Suprapubic skin (tissue), 4 donors: ENCODE results near the gene LIN28A. TPM values are rescaled to one million over a fixed set of nuclear protein-coding genes. Genes with fewer than 3 reads are reported as not detected.
"Not testable (repeated sequence)": the region's sequence is repeated elsewhere in the genome, so short reads cannot be mapped to it uniquely, and the experiment has no call there.

Experiments
- DNase-seq, 2 donors: peaks; one replicate each; pipeline ENCODE4 v3.0.0-alpha.2; 2019; ENCODE audit warnings: low spot score in 2 of 2
- H3K27ac ChIP-seq: fragments of 200-600 bp; sonication (generic); one replicate; pipeline ENCODE4 v1.5.1; 2019
- H3K27me3 ChIP-seq: fragments of 200-600 bp; sonication (generic); one replicate; pipeline ENCODE4 v1.5.1; 2019
- H3K36me3 ChIP-seq: fragments of 200-600 bp; sonication (generic); one replicate; pipeline ENCODE4 v1.5.1; 2019
- H3K4me1 ChIP-seq: fragments of 200-600 bp; sonication (generic); one replicate; pipeline ENCODE4 v1.5.1; 2019
- H3K4me3 ChIP-seq: fragments of 200-600 bp; sonication (generic); one replicate; pipeline ENCODE4 v1.5.1; 2019; ENCODE audit warnings: mild to moderate bottlenecking
- H3K9me3 ChIP-seq: fragments of 200-600 bp; sonication (generic); one replicate; pipeline ENCODE4 v1.5.1; 2019
- EP300 ChIP-seq: sonication (generic); formaldehyde crosslinking; IDR thresholded peaks from one replicate; pipeline ENCODE4 v1.6.1; 2017; ENCODE audit warnings: antibody characterized with exemption
- POLR2A ChIP-seq, 2 donors: fragments of 450-650 bp; IDR thresholded peaks; one replicate each; pipeline ENCODE4 v1.6.1; 2017; ENCODE audit warnings: antibody characterized with exemption in 2 of 2, mild to moderate bottlenecking in 2 of 2, moderate library complexity in 2 of 2
- POLR2AphosphoS5 ChIP-seq, 3 donors: sonication (generic); formaldehyde crosslinking; IDR thresholded peaks; one replicate each; pipeline ENCODE4 v1.6.1; 2017; ENCODE audit warnings: antibody characterized with exemption in 3 of 3
- WGBS: methylation state at CpG from one replicate; pipeline ENCODE4 v1.1.5; 2018; 5-methylcytosine and 5-hydroxymethylcytosine counted together
- total RNA-seq, 4 donors: library from RNA; depleted of rRNA; stranded (reverse); fragments of >200 nt; gene quantifications; one replicate each; pipeline ENCODE4 v1.1.0, GENCODE V29; 2016
- TF ChIP-seq, protein P1 (sequence below), 2 donors: fragments of 200-600 bp in 1 of 2; fragments of 450-650 bp in 1 of 2; sonication (generic) in 1 of 2; IDR thresholded peaks; one replicate each; pipeline ENCODE4 v1.5.1; 2016 to 2019; ENCODE audit warnings: antibody characterized with exemption in 2 of 2, mild to moderate bottlenecking in 1 of 2, moderate library complexity in 1 of 2

LIN28A gene
- total RNA-seq, 4 donors from 2014 or later: not detected

DNA sequence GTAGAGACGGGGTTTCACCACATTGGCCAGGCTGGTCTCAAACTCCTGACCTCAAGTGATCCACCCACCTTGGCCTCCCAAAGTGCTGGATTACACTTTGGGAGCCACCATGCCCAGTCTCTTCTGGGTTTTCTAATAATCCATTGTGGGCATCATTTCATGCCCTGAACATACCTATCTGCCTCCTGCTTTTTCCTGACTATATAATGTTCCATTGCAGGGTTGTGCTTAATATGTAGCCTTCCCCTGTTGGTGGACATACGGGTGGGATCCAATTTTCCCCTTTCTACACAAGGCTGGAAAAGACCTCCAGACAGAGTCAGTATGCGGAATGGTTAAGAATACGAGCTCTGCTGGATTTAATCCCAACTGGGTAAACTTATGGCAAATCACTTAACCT, 34.6 kb upstream of the LIN28A start:
- H3K27ac ChIP-seq: no peak overlapping the region
- 94% methylated on average over 4 of the region's 4 CpGs for WGBS
- no peaks in the 10 kb centered on the region for H3K9me3 ChIP-seq
- H3K27me3 ChIP-seq: peaks cover 3% of the 10 kb centered on the region
- TF ChIP-seq, protein P1, sequence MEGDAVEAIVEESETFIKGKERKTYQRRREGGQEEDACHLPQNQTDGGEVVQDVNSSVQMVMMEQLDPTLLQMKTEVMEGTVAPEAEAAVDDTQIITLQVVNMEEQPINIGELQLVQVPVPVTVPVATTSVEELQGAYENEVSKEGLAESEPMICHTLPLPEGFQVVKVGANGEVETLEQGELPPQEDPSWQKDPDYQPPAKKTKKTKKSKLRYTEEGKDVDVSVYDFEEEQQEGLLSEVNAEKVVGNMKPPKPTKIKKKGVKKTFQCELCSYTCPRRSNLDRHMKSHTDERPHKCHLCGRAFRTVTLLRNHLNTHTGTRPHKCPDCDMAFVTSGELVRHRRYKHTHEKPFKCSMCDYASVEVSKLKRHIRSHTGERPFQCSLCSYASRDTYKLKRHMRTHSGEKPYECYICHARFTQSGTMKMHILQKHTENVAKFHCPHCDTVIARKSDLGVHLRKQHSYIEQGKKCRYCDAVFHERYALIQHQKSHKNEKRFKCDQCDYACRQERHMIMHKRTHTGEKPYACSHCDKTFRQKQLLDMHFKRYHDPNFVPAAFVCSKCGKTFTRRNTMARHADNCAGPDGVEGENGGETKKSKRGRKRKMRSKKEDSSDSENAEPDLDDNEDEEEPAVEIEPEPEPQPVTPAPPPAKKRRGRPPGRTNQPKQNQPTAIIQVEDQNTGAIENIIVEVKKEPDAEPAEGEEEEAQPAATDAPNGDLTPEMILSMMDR (IDR thresholded peaks at IDR 0.05): no peak
- TF ChIP-seq EP300: no peak
- no peak for TF ChIP-seq POLR2A (IDR thresholded peaks at IDR 0.05)
- no peak for TF ChIP-seq POLR2AphosphoS5 (IDR thresholded peaks at IDR 0.05)
- H3K36me3 ChIP-seq: no peaks in the 10 kb centered on the region
- DNase-seq: no peak
- no peak overlapping the region for H3K4me3 ChIP-seq
- H3K4me1 ChIP-seq: peaks cover 24% of the 10 kb centered on the region

DNA sequence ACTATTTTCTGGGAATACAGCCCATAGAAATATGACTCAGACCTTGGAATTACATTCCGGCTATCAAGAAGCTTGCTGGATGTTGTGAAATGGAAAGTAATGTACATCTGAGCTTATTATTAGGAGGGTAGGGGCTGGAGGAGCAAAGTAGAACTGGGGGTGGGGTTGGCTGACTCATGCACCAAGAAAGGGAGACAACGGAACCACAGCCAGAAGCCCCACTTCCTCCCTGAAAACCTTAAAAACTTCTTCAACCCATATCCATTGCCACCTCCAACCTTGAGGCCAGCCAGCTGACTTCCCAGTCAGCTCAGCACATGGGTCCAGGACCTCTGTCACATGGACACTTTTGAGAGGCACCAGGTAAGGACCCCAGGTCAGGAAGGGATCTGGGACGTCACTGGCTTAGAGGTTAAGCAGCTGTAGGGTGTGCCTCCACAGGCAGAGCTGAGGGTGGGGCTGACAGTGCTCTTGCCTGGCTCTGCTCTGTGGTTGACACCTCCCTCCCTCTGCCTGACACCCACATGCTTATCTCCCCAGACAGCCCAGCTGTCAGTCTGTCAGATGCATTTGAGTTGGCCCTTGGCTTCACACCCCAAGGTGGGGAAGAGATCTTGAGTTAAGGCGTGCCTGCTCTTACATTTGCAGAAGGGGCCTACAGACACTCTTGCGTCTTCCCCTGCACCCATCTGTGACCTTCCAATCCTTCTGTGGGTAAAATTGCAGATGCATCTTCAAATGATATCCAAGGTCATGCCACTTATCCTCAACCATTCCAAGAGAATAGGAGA, 32.3 kb upstream of the LIN28A start:
- Histone ChIP-seq H3K9me3 (no peaks in the 10 kb centered on the region), H3K27ac (peak overlapping the region; percentile 85), H3K36me3 (no peaks in the 10 kb centered on the region), H3K4me1 (peaks cover 20% of the 10 kb centered on the region), H3K4me3 (no peak overlapping the region), H3K27me3 (peaks cover 3% of the 10 kb centered on the region)
- no peak for DNase-seq
- whole genome bisulfite sequencing: 29% methylated on average over 4 of the region's 5 CpGs
- TF ChIP-seq, protein P1 (IDR thresholded peaks at IDR 0.05): no peak
- TF ChIP-seq POLR2AphosphoS5 (IDR thresholded peaks at IDR 0.05): no peak
- TF ChIP-seq EP300: no peak
- TF ChIP-seq POLR2A (IDR thresholded peaks at IDR 0.05): no peak

DNA sequence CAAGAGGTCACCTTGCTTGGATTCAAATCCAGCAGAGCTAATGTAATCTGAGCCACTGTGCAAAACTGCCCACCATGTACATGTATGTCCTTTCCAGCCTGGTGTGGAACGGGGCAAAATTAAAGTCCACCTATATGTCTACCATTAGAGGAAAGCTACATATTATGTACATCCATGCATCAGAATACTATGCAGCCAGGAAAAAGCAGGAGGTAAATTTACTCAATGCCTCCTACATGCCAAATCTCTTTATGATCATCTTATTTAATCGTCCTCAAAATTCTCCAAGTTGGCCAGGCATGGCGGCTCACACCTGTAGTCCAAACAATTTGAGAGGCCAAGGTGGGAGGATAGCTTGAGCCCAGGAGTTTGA, 31.8 kb upstream of the LIN28A start:
- peaks cover 3% of the 10 kb centered on the region for H3K27me3 ChIP-seq
- peaks cover 20% of the 10 kb centered on the region for H3K4me1 ChIP-seq
- 95% methylated on average over 3 of the region's 3 CpGs for WGBS
- H3K36me3 ChIP-seq: no peaks in the 10 kb centered on the region
- no peak for TF ChIP-seq EP300
- TF ChIP-seq POLR2AphosphoS5 (IDR thresholded peaks at IDR 0.05): no peak
- TF ChIP-seq POLR2A (IDR thresholded peaks at IDR 0.05): no peak
- TF ChIP-seq, protein P1 (IDR thresholded peaks at IDR 0.05): no peak
- no peak for DNase-seq
- no peak overlapping the region for H3K4me3 ChIP-seq
- peak overlapping the region; percentile 12 for H3K27ac ChIP-seq
- no peaks in the 10 kb centered on the region for H3K9me3 ChIP-seq

DNA sequence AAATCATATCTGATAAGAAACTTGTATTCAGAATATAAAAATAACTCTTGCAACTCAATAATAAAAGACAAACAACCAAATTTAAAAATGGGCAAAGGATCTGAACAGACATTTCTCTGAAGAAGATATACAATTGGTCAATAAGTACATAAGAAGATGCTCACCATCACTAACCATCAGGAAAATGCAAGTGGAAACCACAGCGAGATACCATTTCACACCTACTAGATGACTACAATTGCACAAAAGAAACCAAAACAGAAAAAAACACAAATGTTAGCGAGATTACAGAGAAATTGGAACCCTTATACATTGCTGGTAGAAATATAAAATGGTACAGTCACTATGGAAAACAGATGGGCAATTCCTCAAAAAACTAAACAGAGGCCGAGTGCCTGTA, 26.5 kb upstream of the LIN28A start:
- Histone ChIP-seq H3K4me1 (no peaks in the 10 kb centered on the region), H3K36me3 (no peaks in the 10 kb centered on the region), H3K27me3 (peaks cover 3% of the 10 kb centered on the region), H3K4me3 (no peak overlapping the region), H3K9me3 (no peaks in the 10 kb centered on the region), H3K27ac (no peak overlapping the region)
- no peak for TF ChIP-seq POLR2AphosphoS5 (IDR thresholded peaks at IDR 0.05)
- no peak for TF ChIP-seq EP300
- no peak for TF ChIP-seq POLR2A (IDR thresholded peaks at IDR 0.05)
- TF ChIP-seq, protein P1 (IDR thresholded peaks at IDR 0.05): no peak
- DNase-seq: no peak
- WGBS: 84% methylated on average over 3 of the region's 3 CpGs

DNA sequence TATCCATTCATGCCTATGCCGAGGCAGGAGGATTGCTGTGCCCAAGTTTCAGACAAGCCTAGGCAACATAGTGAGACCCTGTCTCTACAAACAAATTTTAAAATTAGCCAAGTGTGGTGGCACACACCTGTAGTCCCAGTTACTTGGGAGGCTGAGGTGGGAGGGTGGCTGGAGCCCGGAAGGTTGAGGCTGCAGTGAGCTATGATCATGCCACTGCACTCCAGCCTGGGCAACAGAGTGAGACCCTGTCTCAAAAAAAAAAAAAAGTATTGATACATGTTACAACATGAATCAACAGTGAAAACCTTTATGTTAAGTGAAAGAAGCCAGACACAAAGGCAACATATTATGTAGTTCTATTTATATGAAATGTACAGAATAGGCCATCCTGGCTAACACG, 25.6 kb upstream of the LIN28A start:
- not testable (repeated sequence) for H3K9me3 ChIP-seq, H3K27ac ChIP-seq, DNase-seq, H3K36me3 ChIP-seq, H3K27me3 ChIP-seq, H3K4me1 ChIP-seq, H3K4me3 ChIP-seq
- WGBS: 95% methylated on average over 3 of the region's 3 CpGs

DNA sequence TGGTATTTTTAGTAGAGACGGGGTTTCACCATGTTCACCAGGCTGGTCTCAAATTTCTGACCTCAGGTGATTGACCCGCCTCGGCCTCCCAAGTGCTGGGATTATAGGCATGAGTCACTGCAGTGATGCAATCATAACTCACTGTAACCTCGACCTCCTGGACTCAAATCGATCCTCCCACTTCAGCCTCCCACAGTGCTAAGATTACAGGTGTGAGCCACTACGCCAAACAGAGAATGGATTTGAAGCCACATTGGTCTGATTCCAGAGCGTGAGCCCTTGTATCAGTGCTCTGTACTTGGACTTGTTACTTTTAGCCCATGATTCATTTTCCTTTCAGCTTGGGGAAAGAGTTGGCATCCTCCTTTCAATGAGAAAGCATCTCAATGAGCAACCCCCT, 23.2 kb upstream of the LIN28A start:
- H3K4me1 ChIP-seq: no peaks in the 10 kb centered on the region
- no peaks in the 10 kb centered on the region for H3K36me3 ChIP-seq
- DNase-seq: no peak
- H3K9me3 ChIP-seq: no peaks in the 10 kb centered on the region
- no peak overlapping the region for H3K4me3 ChIP-seq
- no peak overlapping the region for H3K27ac ChIP-seq
- 65% methylated on average over 7 of the region's 7 CpGs for WGBS
- H3K27me3 ChIP-seq: no peaks in the 10 kb centered on the region
- TF ChIP-seq EP300 (no peak), POLR2A (IDR thresholded peaks at IDR 0.05) (no peak), POLR2AphosphoS5 (IDR thresholded peaks at IDR 0.05) (no peak)
- TF ChIP-seq, protein P1 (IDR thresholded peaks at IDR 0.05): no peak
